Muscle of back (tissue), 11 donors: ENCODE data around the gene PPFIA1. TPM values are rescaled to one million over a fixed set of nuclear protein-coding genes. Genes with fewer than 3 reads are reported as not detected.
"Not testable (repeated sequence)": the region's sequence is repeated elsewhere in the genome, so short reads cannot be mapped to it uniquely, and the experiment has no call there.

Experiments used
- DNase-seq, 3 donors: peaks; one replicate each; pipeline versions ENCODE4 v3.0.0 to v3.0.0-alpha.2; 2013
- polyA plus RNA-seq, 10 donors: library from polyadenylated mRNA; unstranded; fragments of 120-200 nt; gene quantifications; one replicate each; pipeline ENCODE4 v1.2.1, GENCODE V29; 2013; ENCODE audit not compliant: insufficient read length in 10 of 10

Gene PPFIA1
- polyA plus RNA-seq, 10 donors: 25.6 to 41.8 (median 32.3) TPM

DNA sequence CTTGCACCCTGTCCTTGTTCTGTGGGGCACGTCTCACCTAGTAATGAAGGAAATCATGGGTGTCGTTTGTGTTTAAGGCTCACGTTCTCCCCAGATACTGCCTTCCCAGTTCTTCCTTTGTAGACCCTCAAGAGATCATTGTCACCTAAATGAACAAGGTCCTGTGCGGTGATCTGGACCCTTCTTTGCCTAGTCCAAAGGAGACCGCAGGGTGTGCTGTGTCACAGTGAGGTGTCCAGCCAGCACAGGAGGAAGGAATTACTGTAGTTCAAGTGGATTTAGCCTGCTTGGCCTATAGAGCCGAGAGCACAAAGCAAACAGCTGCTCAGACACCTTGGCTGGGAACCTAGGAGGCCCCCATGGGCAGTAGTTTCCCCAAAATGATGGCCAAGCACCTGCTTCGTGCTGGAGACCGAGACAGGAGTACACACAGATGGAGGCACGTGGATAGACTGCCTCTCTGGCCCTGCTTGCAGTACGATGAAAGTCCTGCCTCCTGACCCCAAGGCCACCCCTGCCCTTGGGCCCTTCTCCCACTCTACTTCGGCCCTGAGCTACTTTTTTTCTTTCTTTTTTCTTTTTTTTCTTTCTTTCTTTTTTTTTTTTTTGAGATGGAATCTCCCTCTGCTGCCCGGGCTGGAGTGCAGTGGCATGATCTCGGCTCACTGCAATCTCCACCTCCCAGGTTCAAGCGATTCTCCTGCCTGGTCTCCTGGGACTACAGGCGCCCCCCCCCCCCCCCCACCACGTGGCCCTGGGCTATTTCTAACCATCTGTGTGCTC is 19.4 kb upstream of the PPFIA1 start:
- peak; percentile 62 to 91 (median 81) for DNase-seq

DNA sequence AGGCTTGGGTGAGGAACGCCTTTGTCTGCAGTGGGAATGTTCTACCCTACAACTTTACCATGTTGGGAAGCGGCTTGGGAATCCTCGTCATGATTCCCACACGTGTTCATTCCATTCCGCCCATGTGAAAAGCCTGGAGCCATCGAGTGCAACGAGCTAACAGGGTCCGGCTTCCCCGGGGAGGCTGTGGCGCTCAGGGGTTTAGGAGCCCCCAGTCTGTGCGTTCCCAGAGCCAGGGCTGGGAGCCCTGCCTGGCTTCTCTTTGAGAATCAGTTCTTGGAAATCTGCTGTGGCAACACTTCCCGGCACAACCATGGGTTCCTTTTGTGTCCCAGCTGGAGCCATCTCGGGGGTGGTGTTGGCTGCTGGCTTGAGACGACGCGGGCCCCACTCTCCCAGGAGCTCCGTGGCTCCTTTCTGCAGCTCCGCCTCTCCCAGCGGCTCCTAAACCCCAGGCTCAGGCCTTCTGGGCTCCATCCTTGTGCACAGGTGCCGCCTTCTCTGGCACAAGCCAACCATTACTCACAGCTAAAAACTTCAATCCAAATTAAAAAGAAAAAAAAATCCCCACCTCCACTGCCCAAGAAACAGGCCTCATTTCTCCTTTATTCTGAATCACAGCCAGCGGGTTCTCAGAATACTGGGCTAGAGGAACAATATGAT is 18.7 kb upstream of the PPFIA1 start:
- peak in 2 of 3 donors; percentile 13 to 38 for DNase-seq

DNA sequence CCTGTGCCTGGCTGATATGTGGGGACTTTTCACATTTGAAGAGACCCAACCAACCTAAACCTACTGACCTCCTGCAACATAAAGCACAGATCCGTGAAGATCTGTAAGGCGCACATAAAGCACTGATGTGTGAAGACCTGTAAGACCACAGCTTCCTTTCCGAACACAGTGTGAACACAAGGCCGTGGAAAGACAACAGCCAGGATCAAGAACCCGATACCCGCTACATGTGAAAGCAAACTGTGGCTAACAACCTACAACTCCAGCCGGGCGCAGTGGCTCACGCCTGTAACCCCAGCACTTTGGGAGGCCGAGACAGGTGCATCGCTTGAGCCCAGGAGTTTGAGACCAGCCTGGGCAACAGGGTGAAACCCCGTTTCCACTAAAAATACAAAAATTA is 17.6 kb upstream of the PPFIA1 start:
- no peak for DNase-seq

DNA sequence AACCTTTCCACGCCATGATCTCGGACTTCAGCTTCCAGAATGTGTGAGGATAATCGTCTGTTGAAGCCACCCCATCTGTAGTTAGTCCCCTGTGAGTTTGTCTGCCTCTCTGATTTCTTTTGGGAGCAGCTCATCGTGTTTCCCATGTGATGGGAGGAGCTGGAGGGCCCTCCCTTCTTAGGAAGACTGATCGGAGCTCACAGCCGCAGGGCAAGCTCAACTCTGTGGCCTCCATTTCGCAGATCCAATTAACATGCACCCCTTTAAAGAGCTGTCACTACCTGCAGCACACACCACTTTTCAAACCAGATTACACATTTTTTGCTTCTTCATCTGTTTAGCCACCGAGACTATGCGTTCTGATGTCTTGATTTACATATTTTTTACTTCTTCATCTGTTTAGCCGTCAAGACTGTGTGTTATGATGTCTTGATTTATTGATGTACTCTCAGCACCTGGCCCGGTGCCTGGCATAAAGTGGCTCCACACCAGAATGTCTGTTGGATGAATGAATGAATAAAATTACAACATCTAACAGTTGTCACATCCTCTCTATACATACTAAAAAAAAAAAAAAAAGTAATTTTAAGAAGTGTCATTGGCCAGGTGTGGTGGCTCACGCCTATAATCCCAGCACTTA is 14.9 kb upstream of the PPFIA1 start:
- no peak for DNase-seq

DNA sequence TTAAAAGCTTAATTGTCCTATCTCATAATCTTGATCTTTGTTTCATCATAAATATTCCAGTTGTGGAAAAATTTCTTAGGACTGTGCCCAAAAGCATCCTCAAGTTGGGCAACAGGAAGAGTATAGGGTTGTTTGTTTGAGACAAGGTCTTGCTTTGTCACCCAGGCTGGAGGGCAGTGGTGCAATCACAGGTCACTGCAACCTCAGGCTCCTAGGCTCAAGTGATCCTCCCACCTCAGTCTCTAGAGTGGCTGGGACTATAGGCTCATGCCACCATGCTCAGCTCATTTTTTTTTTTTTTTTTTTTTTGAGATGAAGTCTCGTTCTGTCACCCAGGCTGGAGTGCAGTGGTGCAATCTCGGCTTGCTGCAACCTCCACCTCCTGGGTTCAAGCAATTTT is 11.4 kb upstream of the PPFIA1 start:
- DNase-seq: not testable (repeated sequence)

DNA sequence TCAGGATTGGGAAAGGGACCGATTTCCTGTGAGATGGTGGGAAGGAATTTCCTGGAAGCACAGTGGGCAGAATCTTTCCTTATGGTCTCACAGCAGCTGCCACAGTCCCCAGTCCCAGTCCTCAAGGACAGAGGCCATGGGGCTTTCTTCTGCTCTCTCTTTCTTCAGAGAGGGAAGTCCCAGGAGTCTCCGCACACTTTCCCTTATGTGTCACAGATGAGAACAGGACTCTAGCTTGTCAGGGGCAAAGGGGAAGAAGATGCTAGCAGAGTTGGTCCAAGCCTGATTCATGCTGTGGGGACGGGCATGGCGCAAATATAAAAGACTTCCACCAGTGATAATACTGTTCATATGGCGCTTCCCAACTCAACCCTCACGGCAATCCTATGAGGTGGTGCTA is 7.5 kb upstream of the PPFIA1 start:
- no peak for DNase-seq

DNA sequence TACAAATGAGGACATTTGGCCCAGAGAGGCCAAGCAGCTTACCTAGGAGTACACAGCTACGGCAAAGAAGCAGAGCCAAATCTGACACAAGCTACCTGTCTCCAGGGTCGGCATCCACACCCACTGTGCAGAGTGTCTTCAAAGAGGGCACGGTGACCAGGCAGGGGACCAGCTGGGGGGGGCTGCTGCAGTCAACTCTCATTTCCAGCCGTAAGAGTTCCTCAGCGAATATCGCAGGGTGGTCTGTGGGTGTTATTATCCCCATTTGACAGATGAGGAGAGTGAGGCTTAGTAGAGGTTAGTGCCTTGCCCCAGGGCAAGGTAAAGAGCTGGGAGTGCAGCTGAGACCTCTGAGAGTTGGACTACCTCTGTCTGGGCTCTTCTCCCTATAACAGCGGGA is 7.1 kb upstream of the PPFIA1 start:
- DNase-seq: no peak

DNA sequence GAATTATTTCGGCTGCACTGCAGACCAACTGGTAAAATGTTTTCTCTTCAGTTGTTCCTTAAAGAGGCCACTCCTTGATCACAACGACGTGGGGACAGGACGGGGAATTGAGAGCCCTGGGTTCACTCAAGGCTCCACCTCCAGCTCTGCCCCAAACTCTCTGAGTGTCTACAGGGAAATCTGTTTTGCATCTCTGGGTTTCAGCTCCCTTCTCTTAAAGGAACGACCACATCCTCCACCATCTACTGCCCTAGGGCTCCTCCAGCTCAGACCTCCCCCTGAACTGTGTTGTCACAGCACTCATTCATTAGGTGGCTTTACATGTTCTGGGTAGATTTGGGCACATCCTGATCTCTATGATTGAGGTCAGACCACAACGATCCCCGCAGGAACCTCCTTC is 5.1 kb upstream of the PPFIA1 start:
- no peak for DNase-seq

DNA sequence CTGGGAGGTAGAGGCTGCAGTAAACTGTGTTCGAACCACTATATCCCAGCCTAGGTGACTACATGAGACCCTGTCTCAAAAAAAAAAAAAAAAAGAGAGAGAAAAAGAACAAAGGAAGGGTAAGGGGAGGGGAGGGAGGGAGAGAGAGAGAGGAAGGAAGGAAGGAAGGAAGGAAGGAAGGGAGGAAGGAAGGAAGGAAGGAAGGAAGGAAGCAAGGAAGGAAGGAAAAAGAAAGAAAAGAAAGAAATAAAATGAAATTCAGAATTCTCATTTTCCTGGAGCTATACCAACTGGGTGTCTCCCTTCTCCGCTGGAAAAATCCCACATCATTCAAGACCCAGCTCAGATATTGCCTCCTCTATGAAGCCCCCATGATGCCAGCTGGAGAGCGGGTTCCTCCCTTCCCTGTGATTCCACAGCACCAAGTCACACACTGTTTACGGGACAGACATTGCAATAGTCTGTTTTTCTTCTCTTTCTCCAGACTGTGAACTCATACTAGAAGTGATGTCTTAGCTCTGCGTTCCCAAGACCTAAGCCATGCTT is 3.0 kb upstream of the PPFIA1 start:
- no peak for DNase-seq

DNA sequence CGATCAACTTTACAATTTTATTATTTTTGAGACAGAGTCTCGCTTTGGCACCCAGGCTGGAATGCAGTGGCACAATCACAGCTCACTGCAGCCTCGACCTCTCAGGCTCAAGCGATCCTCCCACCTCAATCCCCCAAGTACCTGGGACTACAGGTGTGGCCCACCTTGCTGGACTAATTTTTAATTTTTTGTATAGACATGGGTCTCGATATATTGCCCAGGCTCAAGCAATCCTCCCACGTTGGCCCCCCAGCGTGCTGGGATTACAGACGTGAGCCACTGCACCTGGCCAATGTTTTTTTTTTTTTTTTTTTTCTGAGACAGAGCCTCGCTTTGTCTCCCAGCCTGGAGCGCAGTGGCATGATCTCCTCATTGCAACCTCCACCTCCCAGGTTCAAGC is 2.0 kb upstream of the PPFIA1 start:
- DNase-seq: no peak

DNA sequence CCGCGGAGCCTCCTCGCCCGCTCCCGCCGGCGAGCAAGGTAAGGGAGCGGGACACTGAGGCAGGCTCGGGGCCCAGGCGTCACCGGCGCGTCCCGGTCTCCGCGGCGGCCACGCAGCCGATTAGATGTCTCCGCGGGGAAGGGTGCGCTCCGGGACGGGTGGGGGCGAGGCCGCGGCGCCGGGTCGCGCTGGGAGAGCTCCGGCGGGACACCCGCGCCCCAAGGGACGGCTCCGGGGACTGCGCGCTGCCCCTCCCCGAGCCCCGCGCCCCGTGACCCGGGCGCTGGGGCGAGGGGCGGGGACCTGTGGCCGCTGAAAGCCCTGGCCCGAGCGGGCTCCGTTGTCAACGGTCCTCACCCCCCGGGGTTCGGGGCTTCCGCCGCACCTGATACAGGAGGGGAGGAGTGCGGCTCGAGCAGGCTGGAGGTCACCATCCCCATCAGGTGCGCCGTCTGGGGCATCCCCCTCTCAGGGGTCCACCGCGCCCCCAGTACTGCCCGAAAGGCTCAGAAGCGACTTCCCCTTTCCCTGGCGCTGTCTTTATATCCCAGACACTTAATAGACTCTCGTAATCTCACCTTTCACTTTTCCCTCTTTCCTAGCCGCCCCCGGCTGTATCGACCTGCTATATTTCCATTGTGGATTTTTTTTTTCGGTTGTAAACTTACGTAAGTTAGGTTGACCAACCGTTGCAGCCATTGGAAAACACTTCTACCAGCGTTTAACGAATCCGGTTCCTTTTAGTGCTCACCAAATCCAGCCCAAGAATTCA is 573 bp downstream of the PPFIA1 start:
- DNase-seq: peak in 2 of 3 donors; percentile 28 to 58

DNA sequence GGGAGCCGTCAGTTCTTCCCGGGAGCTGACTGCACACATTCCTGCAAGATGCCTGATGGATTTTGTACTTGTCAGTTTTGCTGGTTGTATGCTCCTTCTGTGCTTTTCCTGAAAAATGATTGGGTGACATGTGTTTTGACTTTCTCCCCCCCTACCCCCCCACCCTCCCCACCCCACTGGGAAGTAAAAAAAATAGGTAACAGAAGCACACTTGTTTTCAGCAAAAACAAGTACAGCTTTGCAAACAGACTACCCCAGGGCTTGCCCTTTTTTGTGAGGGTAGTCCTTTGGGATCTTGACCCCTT is 1.1 kb downstream of the PPFIA1 start:
- DNase-seq: no peak

DNA sequence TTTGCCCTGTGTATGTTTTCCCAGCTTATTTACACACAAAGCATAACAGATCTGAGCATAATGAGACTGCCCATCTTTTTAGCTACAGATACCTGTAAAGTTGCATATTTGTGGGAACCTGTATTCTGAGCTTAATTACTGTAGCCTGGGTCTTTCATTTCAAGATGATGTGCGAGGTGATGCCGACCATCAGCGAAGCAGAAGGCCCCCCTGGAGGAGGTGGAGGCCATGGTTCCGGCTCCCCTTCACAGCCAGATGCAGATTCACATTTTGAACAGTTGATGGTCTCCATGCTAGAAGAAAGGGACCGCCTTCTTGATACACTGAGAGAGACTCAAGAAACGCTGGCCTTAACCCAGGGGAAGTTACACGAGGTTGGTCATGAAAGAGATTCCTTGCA is 1.5 kb downstream of the PPFIA1 start:
- no peak for DNase-seq

DNA sequence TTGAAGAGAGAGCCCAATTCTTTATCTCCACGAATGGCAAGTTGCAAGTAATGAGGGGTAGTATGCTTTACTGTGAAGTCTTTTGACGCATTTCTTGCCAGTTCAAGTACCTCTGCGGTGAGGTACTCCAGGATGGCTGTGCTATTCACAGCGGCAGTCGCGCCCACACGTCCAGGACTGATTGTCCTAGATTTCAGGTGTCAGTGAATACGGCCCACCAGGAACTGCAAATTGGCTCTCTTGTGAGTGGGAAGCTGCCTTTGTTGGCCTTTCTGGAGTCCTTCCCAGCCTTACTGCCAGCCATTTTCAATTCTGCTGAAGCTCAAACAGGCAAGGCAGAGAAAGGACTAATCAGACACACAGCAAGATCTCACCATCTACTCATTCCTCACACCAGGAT is 8.5 kb downstream of the PPFIA1 start:
- DNase-seq: no peak

DNA sequence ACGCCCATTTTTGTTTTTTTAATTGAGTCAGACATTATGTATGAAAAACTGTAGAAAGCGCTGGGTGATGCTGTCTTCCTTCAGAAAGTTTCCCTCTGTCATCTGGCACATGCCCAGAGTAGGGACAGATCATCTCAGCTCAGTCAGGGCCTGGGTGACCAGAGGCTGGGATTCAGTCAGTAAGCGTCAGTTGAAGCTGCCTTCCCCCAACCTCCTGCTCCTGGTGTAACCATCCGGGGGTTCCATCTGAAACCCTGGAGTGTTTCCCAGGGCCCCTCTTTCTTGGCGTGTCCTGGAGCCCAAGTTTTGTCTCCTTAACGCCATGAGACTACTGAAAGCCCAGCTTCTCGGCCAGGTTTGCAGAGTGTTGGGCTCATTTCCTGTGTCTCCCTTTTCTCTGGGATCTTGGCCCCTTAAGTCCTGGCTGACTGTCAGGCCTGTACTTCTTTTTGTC is 10.7 kb downstream of the PPFIA1 start:
- DNase-seq: peak; percentile 25 to 87 (median 63)

DNA sequence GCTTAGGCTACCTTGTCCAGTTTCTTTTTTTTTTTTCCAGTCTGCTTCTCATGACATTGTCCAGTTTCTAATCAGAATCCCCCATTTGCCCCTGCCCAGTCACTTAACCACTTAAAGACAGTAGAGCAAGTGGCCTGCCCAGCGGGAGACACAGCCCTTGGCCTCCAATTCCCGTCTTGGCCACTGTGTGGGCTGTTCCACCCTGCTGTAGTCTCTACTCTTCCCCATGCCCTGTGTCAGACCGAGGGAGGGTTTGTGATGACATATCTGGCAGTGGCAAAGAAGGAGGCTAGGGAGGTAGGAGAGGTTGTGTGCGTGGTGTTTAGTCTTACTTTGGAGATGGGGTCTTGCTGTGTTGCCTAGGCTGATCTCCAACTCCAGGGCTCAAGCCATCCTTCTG is 11.5 kb downstream of the PPFIA1 start:
- no peak for DNase-seq

DNA sequence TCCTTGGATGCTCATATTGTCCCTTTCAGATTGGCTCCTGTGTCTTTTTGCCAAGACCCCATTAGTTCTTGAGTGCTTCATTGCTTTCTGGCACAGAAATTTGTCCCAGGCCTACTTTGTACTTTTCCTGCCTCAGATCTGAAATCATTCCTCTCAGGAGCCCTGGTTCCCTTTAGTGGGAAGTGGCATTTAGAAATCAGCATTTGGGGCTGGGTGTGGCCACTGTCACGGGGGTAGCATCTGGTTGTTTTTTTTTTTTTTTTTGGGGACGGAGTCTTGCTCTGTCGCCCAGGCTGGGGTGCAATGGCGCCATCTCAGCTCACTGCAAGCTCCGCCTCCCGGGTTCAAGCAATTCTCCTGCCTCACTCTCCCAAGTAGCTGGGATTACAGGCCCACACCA is 18.2 kb downstream of the PPFIA1 start:
- DNase-seq: no peak

DNA sequence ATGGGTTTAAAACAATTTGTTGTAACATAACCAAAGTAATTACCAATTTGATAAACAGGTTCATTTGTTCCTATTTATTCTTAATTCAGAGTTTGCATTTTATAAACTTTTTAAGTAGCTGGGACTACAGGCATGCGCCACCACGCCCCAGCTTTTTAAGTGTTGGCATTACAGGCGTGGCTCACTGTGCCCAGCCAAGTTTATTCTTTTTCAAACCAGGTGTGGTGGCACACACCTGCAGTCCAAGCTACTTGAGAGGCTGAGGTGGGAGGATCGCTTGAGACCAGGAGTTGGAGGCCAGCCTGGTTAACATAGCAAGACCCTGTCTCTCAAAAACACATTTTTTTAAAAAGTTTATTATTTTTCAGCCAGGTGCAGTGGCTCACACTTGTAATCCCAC is 19.1 kb downstream of the PPFIA1 start:
- no peak for DNase-seq

DNA sequence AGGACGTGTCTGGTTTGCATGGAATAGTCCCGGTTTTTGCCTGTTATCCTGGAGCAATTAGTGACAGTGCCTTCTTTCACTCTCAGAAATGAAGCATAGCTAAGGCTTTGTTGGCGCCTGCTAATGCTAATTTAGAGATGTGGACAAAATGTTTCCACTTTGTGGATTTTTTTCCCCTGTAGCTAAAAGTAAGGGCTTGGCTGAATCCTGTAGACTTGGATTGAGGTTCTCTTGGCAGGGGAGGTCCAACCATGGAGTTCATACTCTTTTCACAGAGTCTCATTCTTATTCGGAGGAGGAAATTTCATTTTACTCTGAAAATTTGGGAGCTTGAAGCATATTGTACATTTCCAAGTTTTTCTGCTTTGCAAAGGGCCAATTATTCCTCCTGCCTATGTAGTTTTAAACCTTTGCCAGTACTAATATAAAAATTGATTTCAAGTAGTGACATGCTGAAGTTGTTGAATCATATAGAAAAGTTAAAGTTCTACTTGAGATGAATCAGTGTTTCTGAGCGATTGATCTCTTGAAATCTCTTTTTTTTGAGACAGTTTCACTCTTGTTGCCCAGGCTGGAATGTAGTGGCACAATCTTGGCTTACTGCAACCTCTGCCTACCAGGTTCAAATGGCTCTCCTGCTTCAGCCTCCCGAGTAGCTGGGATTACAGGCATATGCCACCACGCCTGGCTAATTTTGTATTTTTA is 20.0 kb downstream of the PPFIA1 start:
- DNase-seq: peak in 2 of 3 donors; percentile 44 to 57

DNA sequence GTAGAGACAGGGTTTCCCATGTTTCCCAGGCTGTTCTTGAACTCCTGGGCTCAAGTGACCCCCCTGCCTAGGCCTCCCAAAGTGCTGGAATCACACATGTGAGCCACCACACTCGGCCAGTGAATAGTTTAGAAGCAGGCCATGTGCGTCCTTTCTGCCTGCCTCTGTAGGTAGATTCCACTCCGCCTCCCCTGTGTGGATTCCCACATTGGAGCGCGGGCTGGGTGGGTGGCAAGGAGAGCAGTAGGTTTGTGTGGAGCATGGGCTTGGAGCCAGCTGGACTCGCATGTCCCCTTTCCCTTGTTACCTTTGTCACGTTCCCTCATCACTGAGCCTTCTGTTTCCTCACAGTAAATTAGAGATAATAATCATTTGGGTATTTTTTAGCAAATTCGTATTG is 21.7 kb downstream of the PPFIA1 start:
- DNase-seq: no peak

DNA sequence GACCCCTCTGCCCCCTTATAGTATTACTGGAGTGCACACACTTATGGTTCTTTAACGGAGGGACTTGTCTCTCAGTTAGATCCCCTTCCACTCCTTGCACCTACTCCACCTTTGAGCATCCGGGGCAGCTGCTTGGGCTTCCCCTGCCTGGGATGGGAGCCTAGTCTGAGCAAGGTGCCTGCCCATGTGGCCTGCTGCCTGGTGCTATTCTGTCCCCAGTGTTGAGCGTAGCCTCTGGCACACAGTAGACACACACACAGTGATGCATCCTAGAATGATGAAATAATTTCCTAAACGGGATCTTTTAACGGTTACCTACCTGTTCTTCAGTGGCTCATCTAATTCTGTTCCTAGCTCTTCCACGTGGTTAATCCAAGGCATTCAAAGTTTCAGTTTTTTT is 22.4 kb downstream of the PPFIA1 start:
- DNase-seq: no peak
